ENCODE data around the gene TFR2. TPM values are rescaled to one million over a fixed set of nuclear protein-coding genes. Genes with fewer than 3 reads are reported as not detected.

The TFR2 gene
- total RNA-seq, 1 experiment from 2014 or later = not detected

DNA sequence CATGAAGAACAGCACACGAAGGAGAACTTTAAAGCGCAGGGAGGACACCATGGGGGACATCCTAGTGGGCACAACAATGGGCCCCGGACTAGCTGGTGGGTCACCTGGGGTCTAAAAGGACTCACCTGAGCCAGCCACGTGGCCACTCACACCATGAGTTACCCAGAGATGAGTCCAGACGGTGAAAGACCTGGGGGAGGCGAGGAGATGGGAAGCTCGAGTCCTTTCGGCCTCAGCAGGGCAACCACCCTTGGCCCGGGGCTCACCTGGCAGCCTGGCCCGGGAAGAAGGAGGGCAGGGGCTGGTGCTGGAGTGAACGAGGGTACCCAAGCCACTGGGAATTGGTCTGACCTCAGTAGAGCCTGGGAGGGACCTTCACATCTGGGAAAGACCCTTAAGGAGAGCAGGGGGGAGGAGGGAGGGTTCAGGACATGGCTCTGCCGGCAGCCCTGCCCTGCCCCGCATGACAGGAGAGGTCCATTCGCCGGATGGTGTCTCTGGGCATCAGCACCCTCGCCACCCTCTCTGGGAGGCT, 47.0 kb upstream of the TFR2 start:
- intact Hi-C loops (cut with micrococcal nuclease) = no loop called here
- Histone ChIP-seq H3K9ac (ENCODE audit: low read length) (no peak overlapping the region), H3K4me3 (ENCODE audit: low read length) (no peak overlapping the region), H3F3A (ENCODE audit: low read length, unreplicated experiment) (no peaks in the 10 kb centered on the region), H4K20me1 (ENCODE audit: low read length) (peaks cover 5% of the 10 kb centered on the region), H3K27ac (ENCODE audit: low read length) (no peak overlapping the region), H3K9me3 (ENCODE audit: low read length) (no peaks in the 10 kb centered on the region), H3K9me2 (replicated peaks; ENCODE audit: low read length) (no peaks in the 10 kb centered on the region), H3K4me1 (ENCODE audit: insufficient read depth, low read length) (peaks cover 12% of the 10 kb centered on the region), H3K79me2 (ENCODE audit: low read length) (peaks cover 51% of the 10 kb centered on the region), H3K4me2 (ENCODE audit: low read length) (no peak overlapping the region), H2AFZ (ENCODE audit: low read length) (no peak overlapping the region), H3K36me3 (ENCODE audit: low read depth, low read length) (peaks cover 5% of the 10 kb centered on the region), H3K27me3 (ENCODE audit: low read length) (no peaks in the 10 kb centered on the region)
- DNase-seq = no peak
- ChIA-PET POLR2A (ENCODE audit: unreplicated experiment) (no interaction called here), CTCF (no interaction called here)
- ATAC-seq = no peak
- TF ChIP-seq EZH2phosphoT487 (IDR thresholded peaks at IDR 0.05; ENCODE audit: borderline replicate concordance, low read length) (no peak), CTCF (conservative IDR thresholded peaks at IDR 0.05; ENCODE audit: low read depth, low read length) (no peak), EZH2 (IDR thresholded peaks at IDR 0.05; ENCODE audit: low read length, unreplicated experiment) (no peak)
- no TSS peak for BruUV-seq (replicated peaks)

- ChIA-PET POLR2A (ENCODE audit: unreplicated experiment) (no interaction called here), CTCF (no interaction called here)
- BruUV-seq (replicated peaks) = no TSS peak
- intact Hi-C loops (cut with micrococcal nuclease) = no loop called here
- Histone ChIP-seq H4K20me1 (ENCODE audit: low read length) (peaks cover 5% of the 10 kb centered on the region), H3F3A (ENCODE audit: low read length, unreplicated experiment) (no peaks in the 10 kb centered on the region), H3K4me3 (ENCODE audit: low read length) (no peak overlapping the region), H3K9me3 (ENCODE audit: low read length) (no peaks in the 10 kb centered on the region), H3K9ac (ENCODE audit: low read length) (no peak overlapping the region), H3K36me3 (ENCODE audit: low read depth, low read length) (peaks cover 5% of the 10 kb centered on the region), H3K4me2 (ENCODE audit: low read length) (no peak overlapping the region), H3K9me2 (replicated peaks; ENCODE audit: low read length) (no peaks in the 10 kb centered on the region), H3K79me2 (ENCODE audit: low read length) (peaks cover 46% of the 10 kb centered on the region), H3K4me1 (ENCODE audit: insufficient read depth, low read length) (peaks cover 11% of the 10 kb centered on the region), H3K27me3 (ENCODE audit: low read length) (no peaks in the 10 kb centered on the region), H2AFZ (ENCODE audit: low read length) (no peak overlapping the region), H3K27ac (ENCODE audit: low read length) (no peak overlapping the region)
- ATAC-seq (no peak), DNase-seq (no peak)
- TF ChIP-seq EZH2 (IDR thresholded peaks at IDR 0.05; ENCODE audit: low read length, unreplicated experiment) (no peak), EZH2phosphoT487 (IDR thresholded peaks at IDR 0.05; ENCODE audit: borderline replicate concordance, low read length) (no peak), CTCF (conservative IDR thresholded peaks at IDR 0.05; ENCODE audit: low read depth, low read length) (no peak)
These were observed 46.5 kb upstream of the TFR2 start for GRCh38 chr7:100687751-100688300.

DNA sequence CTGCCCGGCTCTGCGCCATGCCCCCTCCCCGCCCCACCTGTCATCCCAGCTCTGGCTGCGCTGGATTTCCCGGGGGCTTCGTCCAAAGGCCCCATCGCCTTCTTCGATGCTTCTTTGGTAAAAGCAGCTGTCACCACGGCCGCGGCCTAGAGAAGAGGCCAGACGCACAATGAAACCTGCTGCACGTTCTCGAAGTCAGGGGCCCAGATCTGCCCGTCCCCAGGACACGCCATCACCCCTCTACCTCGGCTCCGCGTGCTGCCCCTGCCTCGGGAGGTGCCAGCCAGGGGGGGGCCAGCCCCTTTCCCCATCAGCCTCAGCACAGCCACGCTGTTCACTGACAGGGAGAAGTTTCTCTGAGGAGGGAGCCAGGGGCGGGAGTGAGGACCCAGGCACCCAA, 45.9 kb upstream of the TFR2 start:
- no peak overlapping the region for H2AFZ ChIP-seq (ENCODE audit: low read length)
- H3K9ac ChIP-seq (ENCODE audit: low read length) = no peak overlapping the region
- H3K27ac ChIP-seq (ENCODE audit: low read length) = no peak overlapping the region
- H3K79me2 ChIP-seq (ENCODE audit: low read length) = peaks cover 40% of the 10 kb centered on the region
- H3F3A ChIP-seq (ENCODE audit: low read length, unreplicated experiment) = no peaks in the 10 kb centered on the region
- H3K4me1 ChIP-seq (ENCODE audit: insufficient read depth, low read length) = peaks cover 6% of the 10 kb centered on the region
- H3K27me3 ChIP-seq (ENCODE audit: low read length) = no peaks in the 10 kb centered on the region
- H4K20me1 ChIP-seq (ENCODE audit: low read length) = peaks cover 5% of the 10 kb centered on the region
- H3K4me2 ChIP-seq (ENCODE audit: low read length) = no peak overlapping the region
- ATAC-seq = no peak
- H3K9me3 ChIP-seq (ENCODE audit: low read length) = no peaks in the 10 kb centered on the region
- H3K4me3 ChIP-seq (ENCODE audit: low read length) = no peak overlapping the region
- BruUV-seq (replicated peaks) = no TSS peak
- H3K36me3 ChIP-seq (ENCODE audit: low read depth, low read length) = peaks cover 5% of the 10 kb centered on the region
- POLR2A ChIA-PET (ENCODE audit: unreplicated experiment) = no interaction called here
- intact Hi-C loops (cut with micrococcal nuclease) = no loop called here
- no peak for TF ChIP-seq CTCF (conservative IDR thresholded peaks at IDR 0.05; ENCODE audit: low read depth, low read length)
- TF ChIP-seq EZH2phosphoT487 (IDR thresholded peaks at IDR 0.05; ENCODE audit: borderline replicate concordance, low read length) = no peak
- TF ChIP-seq EZH2 (IDR thresholded peaks at IDR 0.05; ENCODE audit: low read length, unreplicated experiment) = no peak
- no peak for DNase-seq
- H3K9me2 ChIP-seq (replicated peaks; ENCODE audit: low read length) = no peaks in the 10 kb centered on the region
- CTCF ChIA-PET = no interaction called here
